Measurements from ENCODE around the gene YDJC.
"Not testable (repeated sequence)": the region's sequence is repeated elsewhere in the genome, so short reads cannot be mapped to it uniquely, and the experiment has no call there.

The YDJC gene

GRCh38 chr22:21606775-21607174 lies 23.0 kb downstream of the YDJC start:
- no peak for DNase-seq (ENCODE audit: low read depth in 2 of 2)

GRCh38 chr22:21605887-21606564 lies 23.8 kb downstream of the YDJC start:
- DNase-seq (ENCODE audit: low read depth in 2 of 2) = no peak

GRCh38 chr22:21603973-21604372 lies 25.8 kb downstream of the YDJC start:
- no peak for DNase-seq (ENCODE audit: low read depth in 2 of 2)

- DNase-seq (ENCODE audit: low read depth in 2 of 2) = no peak
Measured at GRCh38 chr22:21602579-21602978, 27.2 kb downstream of the YDJC start.

GRCh38 chr22:21599053-21599893 lies 30.5 kb downstream of the YDJC start:
- DNase-seq (ENCODE audit: low read depth in 2 of 2) = no peak

- DNase-seq (ENCODE audit: low read depth in 2 of 2) = no peak
Measured at GRCh38 chr22:21598302-21598701, 31.5 kb downstream of the YDJC start.

- not testable (repeated sequence) for DNase-seq (ENCODE audit: low read depth in 2 of 2)
Measured at GRCh38 chr22:21596356-21597135, 33.3 kb downstream of the YDJC start.

- no peak for DNase-seq (ENCODE audit: low read depth in 2 of 2)
Measured at GRCh38 chr22:21594865-21595452, 34.9 kb downstream of the YDJC start.

GRCh38 chr22:21593406-21594232 lies 36.2 kb downstream of the YDJC start:
- no peak for DNase-seq (ENCODE audit: low read depth in 2 of 2)

- DNase-seq (ENCODE audit: low read depth in 2 of 2) = no peak
Measured at GRCh38 chr22:21592422-21592821, 37.4 kb downstream of the YDJC start.

GRCh38 chr22:21591695-21592094 lies 38.1 kb downstream of the YDJC start:
- DNase-seq (ENCODE audit: low read depth in 2 of 2) = no peak

GRCh38 chr22:21590809-21591641 lies 38.8 kb downstream of the YDJC start:
- no peak for DNase-seq (ENCODE audit: low read depth in 2 of 2)

- no peak for DNase-seq (ENCODE audit: low read depth in 2 of 2)
Measured at GRCh38 chr22:21589396-21589795, 40.4 kb downstream of the YDJC start.

GRCh38 chr22:21587803-21588611 lies 41.8 kb downstream of the YDJC start:
- no peak for DNase-seq (ENCODE audit: low read depth in 2 of 2)

GRCh38 chr22:21585389-21585788 lies 44.4 kb downstream of the YDJC start:
- no peak for DNase-seq (ENCODE audit: low read depth in 2 of 2)

- no peak for DNase-seq (ENCODE audit: low read depth in 2 of 2)
Measured at GRCh38 chr22:21582801-21583740, 46.8 kb downstream of the YDJC start.

- DNase-seq (ENCODE audit: low read depth in 2 of 2) = not testable (repeated sequence)
Measured at GRCh38 chr22:21581009-21581713, 48.7 kb downstream of the YDJC start.

- not testable (repeated sequence) for DNase-seq (ENCODE audit: low read depth in 2 of 2)
Measured at GRCh38 chr22:21580623-21581007, 49.2 kb downstream of the YDJC start.
